A549 (cell line): ENCODE results near the gene NR1D1. TPM values are rescaled to one million over a fixed set of nuclear protein-coding genes. Genes with fewer than 3 reads are reported as not detected.

Experiments
- ATAC-seq, 2 experiments: fragments of 200-7000 bp in 1 of 2; fragments of >200 bp in 1 of 2; cut with Nextera tagmentation in 1 of 2; cut with Tn5 transposase in 1 of 2; 3 replicates each; pipeline versions ENCODE4 v1.8.0 to v1.9.1; 2018 to 2020; ENCODE audit warnings: mild to moderate bottlenecking in 1 of 2, moderate library complexity in 1 of 2
- CTCF ChIA-PET: fragments of 300-600 bp; sonication (Branson Sonifier 250); formaldehyde crosslinking; extraction: SDS; loops from one replicate; lab custom pipeline; 2021; ENCODE audit warnings: antibody characterized with exemption, inconsistent platforms; lab: Yijun Ruan, JAX
- POLR2A ChIA-PET: fragments of 350-600 bp; formaldehyde crosslinking; extraction: SDS; loops from one replicate; lab custom pipeline; 2021; ENCODE audit warnings: antibody characterized with exemption, inconsistent platforms; lab: Yijun Ruan, JAX
- DNase-seq, 2 experiments: peaks; one replicate each; pipeline versions ENCODE4 v3.0.0 to v3.0.0-alpha.2; 2011 to 2016; ENCODE audit warnings: low read depth in 1 of 2, low spot score in 1 of 2
- FAIRE-seq: peaks from 2 replicates; lab custom pipeline; 2011; peaks lifted over from hg19 to GRCh38; lab: Jason Lieb, UNC
- H3K27ac ChIP-seq, 2 experiments: fragments of >200 bp; sonication (Bioruptor Twin); formaldehyde crosslinking; 3 replicates each; pipeline ENCODE4 v1.5.1; 2016 to 2017
- H3K4me1 ChIP-seq: fragments of >200 bp; sonication (Bioruptor Twin); formaldehyde crosslinking; 3 replicates; pipeline ENCODE4 v1.6.1; 2016
- H3K4me2 ChIP-seq: fragments of >200 bp; sonication (Bioruptor Twin); formaldehyde crosslinking; 3 replicates; pipeline ENCODE4 v1.6.1; 2016
- H3K4me3 ChIP-seq: fragments of >200 bp; sonication (Bioruptor Twin); formaldehyde crosslinking; 3 replicates; pipeline ENCODE4 v1.5.1; 2016
- H3K9me3 ChIP-seq: fragments of >200 bp; sonication (Bioruptor Twin); formaldehyde crosslinking; 3 replicates; pipeline ENCODE4 v1.6.1; 2016
- CBX2 ChIP-seq: fragments of 200-600 bp; sonication (generic); IDR thresholded peaks from 2 replicates; pipeline ENCODE4 v1.6.1; 2016; ENCODE audit warnings: low read depth, mild to moderate bottlenecking, borderline replicate concordance
- CBX8 ChIP-seq: fragments of 200-600 bp; sonication (generic); IDR thresholded peaks from 2 replicates; pipeline ENCODE4 v1.6.1; 2016
- CEBPB ChIP-seq, 2 experiments: fragments of >200 bp in 1 of 2; sonication (Bioruptor Twin) in 1 of 2; formaldehyde crosslinking in 1 of 2; IDR thresholded peaks; 2 replicates each; pipeline ENCODE4 v1.6.1; 2012 to 2016
- CHD4 ChIP-seq: fragments of 200-600 bp; sonication (generic); IDR thresholded peaks from 2 replicates; pipeline ENCODE4 v1.6.1; 2016; ENCODE audit warnings: antibody characterized with exemption, mild to moderate bottlenecking, borderline replicate concordance
- EHF ChIP-seq: fragments of 250-450 bp; sonication (Bioruptor Pico); IDR thresholded peaks from 2 replicates; pipeline ENCODE4 v1.5.0; 2020; ENCODE audit warnings: mild to moderate bottlenecking
- EHMT2 ChIP-seq: fragments of 200-600 bp; sonication (generic); IDR thresholded peaks from 2 replicates; pipeline ENCODE4 v1.6.1; 2016; ENCODE audit warnings: antibody characterized with exemption, low read depth, mild to moderate bottlenecking, moderate library complexity
- EP300 ChIP-seq, 2 experiments: fragments of >200 bp; sonication (Bioruptor Twin); formaldehyde crosslinking; IDR thresholded peaks; 2 replicates in 1 of 2; 3 replicates in 1 of 2; pipeline ENCODE4 v1.6.1; 2016 to 2017
- ESRRA ChIP-seq: fragments of 150-350 bp; IDR thresholded peaks from 2 replicates; pipeline ENCODE4 v1.6.1; 2014; ENCODE audit warnings: mild to moderate bottlenecking, low read length, borderline replicate concordance
- FOSB ChIP-seq: fragments of 250-450 bp; sonication (Bioruptor Pico); IDR thresholded peaks from 2 replicates; pipeline ENCODE4 v1.5.0; 2020; ENCODE audit warnings: mild to moderate bottlenecking, moderate library complexity
- FOSL2 ChIP-seq, 2 experiments: fragments of 450-650 bp in 1 of 2; fragments of >200 bp in 1 of 2; sonication (Bioruptor Twin) in 1 of 2; formaldehyde crosslinking; IDR thresholded peaks; 2 replicates each; pipeline versions ENCODE4 v1.5.0 to v1.6.1; 2016 to 2020; ENCODE audit warnings: mild to moderate bottlenecking in 1 of 2, moderate library complexity in 1 of 2
- GATA3 ChIP-seq: IDR thresholded peaks from 2 replicates; pipeline ENCODE4 v1.6.1; 2012; ENCODE audit warnings: borderline replicate concordance
- HEYL ChIP-seq: fragments of 250-450 bp; sonication (Bioruptor Pico); IDR thresholded peaks from 2 replicates; pipeline ENCODE4 v1.8.0; 2021; ENCODE audit warnings: mild to moderate bottlenecking, moderate library complexity
- JUNB ChIP-seq: fragments of >200 bp; sonication (Bioruptor Twin); formaldehyde crosslinking; IDR thresholded peaks from 2 replicates; pipeline ENCODE4 v1.6.1; 2016
- KDM5A ChIP-seq: fragments of 200-600 bp; sonication (generic); IDR thresholded peaks from 2 replicates; pipeline ENCODE4 v1.6.1; 2016; ENCODE audit warnings: antibody characterized with exemption, mild to moderate bottlenecking
- PHF8 ChIP-seq: fragments of 200-600 bp; sonication (generic); IDR thresholded peaks from 2 replicates; pipeline ENCODE4 v1.6.1; 2016; ENCODE audit warnings: low read depth, mild to moderate bottlenecking, antibody characterized with exemption, moderate library complexity, borderline replicate concordance
- RARB ChIP-seq: fragments of 250-450 bp; sonication (Bioruptor Pico); IDR thresholded peaks from 2 replicates; pipeline ENCODE4 v1.8.0; 2021; ENCODE audit warnings: mild to moderate bottlenecking, moderate library complexity
- RCOR1 ChIP-seq: fragments of 150-350 bp; IDR thresholded peaks from 2 replicates; pipeline ENCODE4 v1.6.1; 2014; ENCODE audit warnings: antibody characterized with exemption, low read length, low read depth
- RFX5 ChIP-seq: fragments of 450-650 bp; IDR thresholded peaks from 2 replicates; pipeline ENCODE4 v1.7.1; 2014; ENCODE audit warnings: antibody characterized with exemption, mild to moderate bottlenecking, moderate library complexity
- RNF2 ChIP-seq: fragments of 200-600 bp; sonication (generic); IDR thresholded peaks from 2 replicates; pipeline ENCODE4 v1.6.1; 2016; ENCODE audit warnings: low read depth, mild to moderate bottlenecking, antibody characterized with exemption, moderate library complexity, borderline replicate concordance
- ZNF302 ChIP-seq: fragments of 250-450 bp; sonication (Bioruptor Pico); IDR thresholded peaks from 2 replicates; pipeline ENCODE4 v1.9.0; 2021; ENCODE audit warnings: inconsistent platforms, mild to moderate bottlenecking, moderate library complexity
- ZSCAN20 ChIP-seq: fragments of 250-450 bp; sonication (Bioruptor Pico); IDR thresholded peaks from 2 replicates; pipeline ENCODE4 v1.8.0; 2022; ENCODE audit warnings: mild to moderate bottlenecking, moderate library complexity
- WGBS: methylation state at CpG from one replicate; pipeline ENCODE4 v1.1.6; 2017; ENCODE audit errors: missing lambda C conversion rate; 5-methylcytosine and 5-hydroxymethylcytosine counted together
- polyA plus RNA-seq, 4 experiments: library from polyadenylated mRNA; depleted of rRNA in 3 of 4; stranded (reverse); fragments of >200 nt; fragmentation: RNase III in 1 of 4; extraction: RNeasy Plus Mini Kit Qiagen cat#74134 plus additional on column Dnase treatment in 1 of 4; gene quantifications; 2 replicates in 3 of 4; 3 replicates in 1 of 4; pipeline ENCODE4 v1.2.3, GENCODE V29; 2011 to 2017
- TF ChIP-seq, protein P1 (sequence below): fragments of 200-600 bp; sonication (generic); IDR thresholded peaks from 2 replicates; pipeline ENCODE4 v1.6.1; 2016; ENCODE audit warnings: antibody characterized with exemption, mild to moderate bottlenecking, moderate library complexity
- TF ChIP-seq, protein P2 (sequence below): fragments of 250-450 bp; sonication (Bioruptor Pico); IDR thresholded peaks from 2 replicates; pipeline ENCODE4 v1.5.0; 2021; ENCODE audit warnings: mild to moderate bottlenecking, moderate library complexity, borderline replicate concordance

NR1D1 gene
- polyA plus RNA-seq, 2 of the 4 experiments (the other 2 are of a cell fraction): 1.2 to 4.4 TPM

DNA sequence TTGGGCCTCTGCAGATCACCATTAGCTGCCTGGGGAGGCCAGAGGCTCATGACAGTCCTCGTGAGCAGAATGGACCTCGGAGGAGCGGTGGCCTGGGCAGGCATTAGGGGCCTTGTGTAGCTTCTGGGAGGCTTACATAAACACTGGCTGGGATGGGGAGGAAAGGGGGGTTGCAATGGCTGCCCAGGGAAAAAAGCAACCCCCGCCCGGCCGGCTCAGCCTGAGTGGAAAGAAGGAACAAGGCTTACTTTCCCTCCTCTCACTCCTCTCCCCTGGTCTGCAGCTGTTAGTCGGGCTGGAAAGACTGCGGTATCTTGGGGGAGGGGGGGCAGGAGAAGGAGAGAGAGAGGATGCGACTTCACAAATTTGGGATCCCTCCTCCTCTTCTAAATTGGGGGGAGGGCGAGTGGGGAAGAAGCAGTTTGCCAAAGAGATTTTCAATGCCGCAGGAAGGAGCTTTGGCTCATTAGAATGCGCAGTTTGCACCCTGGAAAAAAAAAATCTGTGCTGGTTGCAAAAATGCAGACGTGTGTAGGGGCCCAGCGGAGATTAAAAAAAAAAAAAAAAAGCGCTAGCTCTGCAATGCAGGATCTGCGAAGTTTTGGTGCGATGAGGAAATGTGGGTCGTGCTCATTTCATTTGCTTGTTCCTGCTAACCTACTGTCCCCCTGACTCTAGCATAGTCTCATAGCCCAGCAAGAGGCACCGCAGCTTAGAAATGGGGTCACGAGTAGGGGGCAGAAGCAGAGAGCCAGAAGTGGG is 6.6 kb upstream of the NR1D1 start:
- H3K4me2 ChIP-seq: no peak overlapping the region
- no peaks in the 10 kb centered on the region for H3K9me3 ChIP-seq
- DNase-seq: no peak
- ChIA-PET CTCF (interaction anchor here (0.6 to 3.2 kb wide), 16 partner anchors 8 to 145 kb away, joined by 3 to 20 read pairs (median 4); partner anchors contain the start of gene CSF3), POLR2A (no interaction called here)
- no peak overlapping the region for H3K4me3 ChIP-seq
- no peak for ATAC-seq
- no peak overlapping the region for H3K27ac ChIP-seq
- TF ChIP-seq FOSB (CRISPR knock-in tag): no peak
- no peak for TF ChIP-seq PHF8
- TF ChIP-seq HEYL (CRISPR knock-in tag): no peak
- no peak for TF ChIP-seq CBX8
- TF ChIP-seq ZNF302 (CRISPR knock-in tag): no peak
- no peak for TF ChIP-seq EHMT2
- TF ChIP-seq JUNB: no peak
- TF ChIP-seq ESRRA: no peak
- no peak for TF ChIP-seq RCOR1
- TF ChIP-seq, protein P1, sequence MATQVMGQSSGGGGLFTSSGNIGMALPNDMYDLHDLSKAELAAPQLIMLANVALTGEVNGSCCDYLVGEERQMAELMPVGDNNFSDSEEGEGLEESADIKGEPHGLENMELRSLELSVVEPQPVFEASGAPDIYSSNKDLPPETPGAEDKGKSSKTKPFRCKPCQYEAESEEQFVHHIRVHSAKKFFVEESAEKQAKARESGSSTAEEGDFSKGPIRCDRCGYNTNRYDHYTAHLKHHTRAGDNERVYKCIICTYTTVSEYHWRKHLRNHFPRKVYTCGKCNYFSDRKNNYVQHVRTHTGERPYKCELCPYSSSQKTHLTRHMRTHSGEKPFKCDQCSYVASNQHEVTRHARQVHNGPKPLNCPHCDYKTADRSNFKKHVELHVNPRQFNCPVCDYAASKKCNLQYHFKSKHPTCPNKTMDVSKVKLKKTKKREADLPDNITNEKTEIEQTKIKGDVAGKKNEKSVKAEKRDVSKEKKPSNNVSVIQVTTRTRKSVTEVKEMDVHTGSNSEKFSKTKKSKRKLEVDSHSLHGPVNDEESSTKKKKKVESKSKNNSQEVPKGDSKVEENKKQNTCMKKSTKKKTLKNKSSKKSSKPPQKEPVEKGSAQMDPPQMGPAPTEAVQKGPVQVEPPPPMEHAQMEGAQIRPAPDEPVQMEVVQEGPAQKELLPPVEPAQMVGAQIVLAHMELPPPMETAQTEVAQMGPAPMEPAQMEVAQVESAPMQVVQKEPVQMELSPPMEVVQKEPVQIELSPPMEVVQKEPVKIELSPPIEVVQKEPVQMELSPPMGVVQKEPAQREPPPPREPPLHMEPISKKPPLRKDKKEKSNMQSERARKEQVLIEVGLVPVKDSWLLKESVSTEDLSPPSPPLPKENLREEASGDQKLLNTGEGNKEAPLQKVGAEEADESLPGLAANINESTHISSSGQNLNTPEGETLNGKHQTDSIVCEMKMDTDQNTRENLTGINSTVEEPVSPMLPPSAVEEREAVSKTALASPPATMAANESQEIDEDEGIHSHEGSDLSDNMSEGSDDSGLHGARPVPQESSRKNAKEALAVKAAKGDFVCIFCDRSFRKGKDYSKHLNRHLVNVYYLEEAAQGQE: no peak
- no peak for TF ChIP-seq CEBPB (IDR thresholded peaks at IDR 0.05)
- TF ChIP-seq GATA3: no peak
- TF ChIP-seq CHD4: no peak
- TF ChIP-seq RARB (CRISPR knock-in tag): no peak
- no peak for TF ChIP-seq EHF
- TF ChIP-seq EP300 (IDR thresholded peaks at IDR 0.05): no peak
- WGBS: 84% methylated on average over 20 of the region's 20 CpGs
- no peak for FAIRE-seq
- peaks cover 63% of the 10 kb centered on the region for H3K4me1 ChIP-seq

DNA sequence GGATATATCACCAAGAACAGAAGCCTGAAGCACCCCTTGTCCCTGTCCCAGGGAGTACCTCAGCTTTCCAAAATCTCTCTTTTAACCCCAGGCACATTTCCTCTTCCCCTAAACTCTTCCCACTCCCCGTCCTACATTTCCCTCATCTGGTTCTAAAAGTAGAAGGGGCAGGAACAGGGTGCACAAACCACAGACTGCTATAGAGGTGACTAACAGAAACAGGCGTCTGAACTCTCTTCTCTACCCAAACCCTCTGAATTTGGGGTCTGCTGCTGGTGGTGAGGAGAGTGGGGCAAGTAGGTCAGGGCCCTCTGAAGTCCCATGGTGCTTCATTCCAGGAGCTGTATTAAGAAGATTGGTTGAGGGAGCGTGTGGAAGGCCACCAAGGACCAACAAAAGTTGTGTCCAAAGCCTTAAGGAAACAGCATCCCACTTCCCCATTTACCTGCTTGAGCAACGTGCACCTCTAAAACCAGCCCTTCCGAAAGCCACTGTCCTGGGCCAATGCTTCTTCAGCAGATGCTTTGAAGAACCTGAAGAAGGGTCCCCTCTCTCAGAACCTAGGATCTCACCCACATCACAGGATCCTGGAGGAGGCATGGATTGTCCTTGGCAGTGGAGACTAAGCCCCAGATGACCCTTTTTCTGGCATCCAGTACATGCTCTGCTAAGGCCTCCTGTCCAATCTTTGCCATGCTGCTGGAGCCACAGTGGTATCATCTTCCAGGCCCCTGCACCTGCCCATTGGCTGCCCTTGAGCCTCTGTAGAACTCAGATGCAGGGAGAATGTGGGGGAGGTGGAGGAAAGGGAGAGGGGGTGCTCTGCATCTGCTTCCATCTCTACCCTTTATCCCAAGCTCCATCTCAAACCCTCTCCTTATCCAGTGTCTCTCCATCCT is 5.7 kb upstream of the NR1D1 start:
- ChIA-PET CTCF (interaction anchor here (0.6 to 3.7 kb wide), 19 partner anchors 8 to 146 kb away, joined by 3 to 20 read pairs (median 4); partner anchors contain the start of genes CSF3 and MED24), POLR2A (no interaction called here)
- peaks cover 63% of the 10 kb centered on the region for H3K4me1 ChIP-seq
- WGBS: 83% methylated on average over 5 of the region's 5 CpGs
- DNase-seq: no peak
- no peak overlapping the region for H3K27ac ChIP-seq
- no peak for TF ChIP-seq RNF2
- no peak for TF ChIP-seq ZSCAN20 (CRISPR knock-in tag)
- TF ChIP-seq KDM5A: no peak
- TF ChIP-seq RFX5: no peak
- TF ChIP-seq FOSL2 (IDR thresholded peaks at IDR 0.05): no peak
- no peak for TF ChIP-seq FOSL2 (CRISPR knock-in tag; IDR thresholded peaks at IDR 0.05)
- TF ChIP-seq, protein P2, sequence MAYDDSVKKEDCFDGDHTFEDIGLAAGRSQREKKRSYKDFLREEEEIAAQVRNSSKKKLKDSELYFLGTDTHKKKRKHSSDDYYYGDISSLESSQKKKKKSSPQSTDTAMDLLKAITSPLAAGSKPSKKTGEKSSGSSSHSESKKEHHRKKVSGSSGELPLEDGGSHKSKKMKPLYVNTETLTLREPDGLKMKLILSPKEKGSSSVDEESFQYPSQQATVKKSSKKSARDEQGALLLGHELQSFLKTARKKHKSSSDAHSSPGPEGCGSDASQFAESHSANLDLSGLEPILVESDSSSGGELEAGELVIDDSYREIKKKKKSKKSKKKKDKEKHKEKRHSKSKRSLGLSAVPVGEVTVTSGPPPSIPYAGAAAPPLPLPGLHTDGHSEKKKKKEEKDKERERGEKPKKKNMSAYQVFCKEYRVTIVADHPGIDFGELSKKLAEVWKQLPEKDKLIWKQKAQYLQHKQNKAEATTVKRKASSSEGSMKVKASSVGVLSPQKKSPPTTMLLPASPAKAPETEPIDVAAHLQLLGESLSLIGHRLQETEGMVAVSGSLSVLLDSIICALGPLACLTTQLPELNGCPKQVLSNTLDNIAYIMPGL: no peak
- no peak for TF ChIP-seq CBX2
- TF ChIP-seq, all 56 proteins: peak for 0
- FAIRE-seq (no peak), ATAC-seq (no peak)
- H3K4me3 ChIP-seq: no peak overlapping the region
- H3K9me3 ChIP-seq: no peaks in the 10 kb centered on the region
- no peak overlapping the region for H3K4me2 ChIP-seq
